Measurements from ENCODE around the gene C10orf95.

C10orf95 gene

GRCh38 chr10:102402512-102402896 lies 48.8 kb downstream of the C10orf95 start:
- Histone ChIP-seq H3K36me3 (ENCODE audit: control insufficient read depth in 1 of 2, insufficient read depth in 2 of 2, low read length in 2 of 2) (peaks cover 7 to 24% of the 10 kb centered on the region in 2 donors), H3K9ac (ENCODE audit: low read depth in 1 of 2, low read length in 2 of 2) (no peak overlapping the region), H3K27me3 (ENCODE audit: control insufficient read depth in 1 of 2, insufficient read depth in 2 of 2, low read length in 2 of 2) (peaks cover 3% of the 10 kb centered on the region in 2 donors), H3K4me1 (ENCODE audit: control insufficient read depth in 1 of 2, insufficient read depth in 2 of 2, low read length in 2 of 2) (peaks cover 6 to 10% of the 10 kb centered on the region in 2 donors), H3K27ac (ENCODE audit: low read depth, low read length) (no peak overlapping the region), H3K4me3 (ENCODE audit: low read depth in 1 of 2, low read length in 2 of 2) (no peak overlapping the region), H3K9me3 (ENCODE audit: control insufficient read depth in 1 of 2, low read length in 2 of 2) (no peaks in the 10 kb centered on the region)

- H3K27ac ChIP-seq (ENCODE audit: low read depth, low read length) = no peak overlapping the region
- peaks cover 7 to 11% of the 10 kb centered on the region in 2 donors for H3K4me1 ChIP-seq (ENCODE audit: control insufficient read depth in 1 of 2, insufficient read depth in 2 of 2, low read length in 2 of 2)
- H3K9ac ChIP-seq (ENCODE audit: low read depth in 1 of 2, low read length in 2 of 2) = no peak overlapping the region
- H3K36me3 ChIP-seq (ENCODE audit: control insufficient read depth in 1 of 2, insufficient read depth in 2 of 2, low read length in 2 of 2) = peaks cover 7 to 25% of the 10 kb centered on the region in 2 donors
- no peaks in the 10 kb centered on the region for H3K9me3 ChIP-seq (ENCODE audit: control insufficient read depth in 1 of 2, low read length in 2 of 2)
- H3K4me3 ChIP-seq (ENCODE audit: low read depth in 1 of 2, low read length in 2 of 2) = no peak overlapping the region
- no peaks in the 10 kb centered on the region for H3K27me3 ChIP-seq (ENCODE audit: control insufficient read depth in 1 of 2, insufficient read depth in 2 of 2, low read length in 2 of 2)
Observed at GRCh38 chr10:102401735-102402511, 49.4 kb downstream of the C10orf95 start.

DNA sequence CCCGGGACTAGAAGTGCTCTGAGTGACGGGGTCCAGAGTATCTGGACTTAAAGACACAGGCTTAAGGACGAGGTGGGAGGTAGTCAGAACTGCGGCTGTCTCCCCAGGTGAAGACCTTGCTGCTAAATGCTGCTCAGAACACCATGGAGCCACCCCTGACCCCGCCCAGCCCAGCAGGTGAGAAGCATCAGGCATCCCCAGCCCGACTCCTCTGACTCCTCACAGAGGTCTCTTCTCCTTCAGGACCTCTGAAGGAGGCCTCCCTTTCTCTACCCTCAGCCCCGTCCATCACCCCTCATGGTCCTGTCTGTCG lies 50.0 kb downstream of the C10orf95 start:
- Histone ChIP-seq H3K4me3 (ENCODE audit: low read depth in 1 of 2, low read length in 2 of 2) (no peak overlapping the region), H3K27ac (ENCODE audit: low read depth, low read length) (no peak overlapping the region), H3K36me3 (ENCODE audit: control insufficient read depth in 1 of 2, insufficient read depth in 2 of 2, low read length in 2 of 2) (peaks cover 7 to 28% of the 10 kb centered on the region in 2 donors), H3K27me3 (ENCODE audit: control insufficient read depth in 1 of 2, insufficient read depth in 2 of 2, low read length in 2 of 2) (no peaks in the 10 kb centered on the region), H3K4me1 (ENCODE audit: control insufficient read depth in 1 of 2, insufficient read depth in 2 of 2, low read length in 2 of 2) (peaks cover 14 to 18% of the 10 kb centered on the region in 2 donors), H3K9ac (ENCODE audit: low read depth in 1 of 2, low read length in 2 of 2) (no peak overlapping the region), H3K9me3 (ENCODE audit: control insufficient read depth in 1 of 2, low read length in 2 of 2) (no peaks in the 10 kb centered on the region)

GRCh38 chr10:102400598-102401341 lies 50.6 kb downstream of the C10orf95 start:
- no peak overlapping the region for H3K27ac ChIP-seq (ENCODE audit: low read depth, low read length)
- H3K4me3 ChIP-seq (ENCODE audit: low read depth in 1 of 2, low read length in 2 of 2) = no peak overlapping the region
- peaks cover 18 to 22% of the 10 kb centered on the region in 2 donors for H3K4me1 ChIP-seq (ENCODE audit: control insufficient read depth in 1 of 2, insufficient read depth in 2 of 2, low read length in 2 of 2)
- no peaks in the 10 kb centered on the region for H3K27me3 ChIP-seq (ENCODE audit: control insufficient read depth in 1 of 2, insufficient read depth in 2 of 2, low read length in 2 of 2)
- H3K36me3 ChIP-seq (ENCODE audit: control insufficient read depth in 1 of 2, insufficient read depth in 2 of 2, low read length in 2 of 2) = peaks cover 7 to 28% of the 10 kb centered on the region in 2 donors
- no peaks in the 10 kb centered on the region for H3K9me3 ChIP-seq (ENCODE audit: control insufficient read depth in 1 of 2, low read length in 2 of 2)
- H3K9ac ChIP-seq (ENCODE audit: low read depth in 1 of 2, low read length in 2 of 2) = no peak overlapping the region

- no peaks in the 10 kb centered on the region for H3K9me3 ChIP-seq (ENCODE audit: control insufficient read depth in 1 of 2, low read length in 2 of 2)
- H3K9ac ChIP-seq (ENCODE audit: low read depth in 1 of 2, low read length in 2 of 2) = peak overlapping the region in 1 of 2 donors; percentile 63
- H3K36me3 ChIP-seq (ENCODE audit: control insufficient read depth in 1 of 2, insufficient read depth in 2 of 2, low read length in 2 of 2) = peaks cover 7 to 28% of the 10 kb centered on the region in 2 donors
- H3K27ac ChIP-seq (ENCODE audit: low read depth, low read length) = no peak overlapping the region
- H3K4me1 ChIP-seq (ENCODE audit: control insufficient read depth in 1 of 2, insufficient read depth in 2 of 2, low read length in 2 of 2) = peaks cover 18 to 24% of the 10 kb centered on the region in 2 donors
- no peaks in the 10 kb centered on the region for H3K27me3 ChIP-seq (ENCODE audit: control insufficient read depth in 1 of 2, insufficient read depth in 2 of 2, low read length in 2 of 2)
- peak overlapping the region in 1 of 2 donors; percentile 63 for H3K4me3 ChIP-seq (ENCODE audit: low read depth in 1 of 2, low read length in 2 of 2)
Observed at GRCh38 chr10:102400076-102400475, 51.3 kb downstream of the C10orf95 start.

Measured in duodenal mucosa (tissue), 2 donors.